ENCODE data around the gene PLEKHA3. TPM values are rescaled to one million over a fixed set of nuclear protein-coding genes. Genes with fewer than 3 reads are reported as not detected.

The PLEKHA3 gene
- polyA plus RNA-seq, 1 donor (not counting 4 experiments of a cell fraction or from before 2014, with no cell fraction given) = 15.8 TPM

DNA sequence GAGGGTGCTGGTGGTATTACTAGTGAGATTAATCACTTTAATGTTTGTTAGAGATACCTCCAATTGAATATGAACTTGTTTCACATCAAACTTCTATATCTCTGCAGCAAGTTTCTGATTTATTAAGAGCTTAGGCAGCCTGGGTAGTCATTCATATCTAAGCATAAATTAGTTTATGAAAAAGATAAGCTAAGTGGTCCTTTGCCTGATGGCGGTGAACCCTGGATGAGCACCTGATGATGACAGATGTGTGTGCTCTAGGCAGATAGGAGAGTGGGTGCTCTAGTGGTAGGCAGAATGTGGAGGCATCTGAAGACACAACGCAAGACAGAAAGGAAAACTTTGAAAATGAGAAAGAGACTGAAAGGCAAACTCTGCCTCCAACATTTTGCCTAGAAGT, 6.9 kb upstream of the PLEKHA3 start:
- dilution Hi-C loops (cut with MboI; ENCODE audit: extremely low pct_ligation_motif_present, low sequenced_read_pairs) = no loop called here
- Histone ChIP-seq H3K36me3 (ENCODE audit: control insufficient read depth in 2 of 2, extremely low read depth in 1 of 2, insufficient read depth in 2 of 2, low read length in 2 of 2) (no peaks in the 10 kb centered on the region), H3K4me3 (ENCODE audit: control insufficient read depth in 2 of 3, extremely low read depth in 1 of 3, insufficient read depth in 2 of 3, low read depth in 1 of 3, low read length in 3 of 3) (no peak overlapping the region), H3K27me3 (ENCODE audit: control insufficient read depth, extremely low read depth, insufficient read depth, low read length) (no peaks in the 10 kb centered on the region), H3K4me2 (ENCODE audit: control insufficient read depth, extremely low read depth, insufficient read depth, low read depth, low read length) (no peak overlapping the region), H3K4me1 (ENCODE audit: control insufficient read depth, extremely low read depth, insufficient read depth, low read length) (peaks cover 8% of the 10 kb centered on the region), H3K9me3 (ENCODE audit: control insufficient read depth, low read depth, low read length) (no peaks in the 10 kb centered on the region), H3K9me1 (ENCODE audit: control insufficient read depth, extremely low read depth, insufficient read depth, low read length) (no peaks in the 10 kb centered on the region), H3K79me2 (ENCODE audit: control insufficient read depth, insufficient read depth, low read length) (no peaks in the 10 kb centered on the region), H3K9ac (ENCODE audit: control insufficient read depth, extremely low read depth, insufficient read depth, low read length) (no peak overlapping the region), H4K20me1 (ENCODE audit: control insufficient read depth, extremely low read depth, insufficient read depth, low read length) (no peaks in the 10 kb centered on the region), H3K27ac (ENCODE audit: control insufficient read depth, insufficient read depth, low read length) (no peak overlapping the region), H2AFZ (ENCODE audit: control insufficient read depth, low read length) (no peak overlapping the region)
- DNase-seq (ENCODE audit: low read depth, low spot score) (no peak), FAIRE-seq (no peak)
- TF ChIP-seq, protein P1, sequence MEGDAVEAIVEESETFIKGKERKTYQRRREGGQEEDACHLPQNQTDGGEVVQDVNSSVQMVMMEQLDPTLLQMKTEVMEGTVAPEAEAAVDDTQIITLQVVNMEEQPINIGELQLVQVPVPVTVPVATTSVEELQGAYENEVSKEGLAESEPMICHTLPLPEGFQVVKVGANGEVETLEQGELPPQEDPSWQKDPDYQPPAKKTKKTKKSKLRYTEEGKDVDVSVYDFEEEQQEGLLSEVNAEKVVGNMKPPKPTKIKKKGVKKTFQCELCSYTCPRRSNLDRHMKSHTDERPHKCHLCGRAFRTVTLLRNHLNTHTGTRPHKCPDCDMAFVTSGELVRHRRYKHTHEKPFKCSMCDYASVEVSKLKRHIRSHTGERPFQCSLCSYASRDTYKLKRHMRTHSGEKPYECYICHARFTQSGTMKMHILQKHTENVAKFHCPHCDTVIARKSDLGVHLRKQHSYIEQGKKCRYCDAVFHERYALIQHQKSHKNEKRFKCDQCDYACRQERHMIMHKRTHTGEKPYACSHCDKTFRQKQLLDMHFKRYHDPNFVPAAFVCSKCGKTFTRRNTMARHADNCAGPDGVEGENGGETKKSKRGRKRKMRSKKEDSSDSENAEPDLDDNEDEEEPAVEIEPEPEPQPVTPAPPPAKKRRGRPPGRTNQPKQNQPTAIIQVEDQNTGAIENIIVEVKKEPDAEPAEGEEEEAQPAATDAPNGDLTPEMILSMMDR (optimal IDR thresholded peaks at IDR 0.05 in 1 of 3, IDR thresholded peaks at IDR 0.05 in 1 of 3, conservative IDR thresholded peaks at IDR 0.05 in 1 of 3; ENCODE audit: extremely low read depth in 1 of 3, insufficient read depth in 2 of 3, low read length in 3 of 3) = no peak
- no peak for TF ChIP-seq EZH2 (IDR thresholded peaks at IDR 0.05; ENCODE audit: low read length)

DNA sequence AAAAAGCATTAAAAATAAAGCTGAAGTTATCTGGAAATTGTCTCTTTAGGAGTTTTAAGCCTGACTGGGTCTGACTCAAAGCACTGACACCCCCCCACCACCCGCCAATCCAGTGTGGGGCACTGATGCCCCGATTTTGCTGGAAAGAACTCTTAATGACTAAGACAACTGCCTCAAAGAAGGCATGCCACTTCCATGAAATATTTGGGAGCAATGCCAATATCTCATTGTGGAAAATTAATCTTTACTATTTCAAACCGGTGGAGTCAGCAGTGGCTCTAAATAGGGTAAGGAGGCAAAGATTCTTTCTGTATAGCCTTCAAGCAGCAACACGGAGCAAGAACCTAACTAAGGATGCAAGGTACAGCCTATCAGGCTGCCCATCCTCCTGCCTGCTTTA, 6.3 kb upstream of the PLEKHA3 start:
- Histone ChIP-seq H3K9ac (ENCODE audit: control insufficient read depth, extremely low read depth, insufficient read depth, low read length) (no peak overlapping the region), H3K36me3 (ENCODE audit: control insufficient read depth in 2 of 2, extremely low read depth in 1 of 2, insufficient read depth in 2 of 2, low read length in 2 of 2) (no peaks in the 10 kb centered on the region), H3K79me2 (ENCODE audit: control insufficient read depth, insufficient read depth, low read length) (no peaks in the 10 kb centered on the region), H2AFZ (ENCODE audit: control insufficient read depth, low read length) (no peak overlapping the region), H3K4me1 (ENCODE audit: control insufficient read depth, extremely low read depth, insufficient read depth, low read length) (peaks cover 8% of the 10 kb centered on the region), H3K9me1 (ENCODE audit: control insufficient read depth, extremely low read depth, insufficient read depth, low read length) (no peaks in the 10 kb centered on the region), H3K4me3 (ENCODE audit: control insufficient read depth in 2 of 3, extremely low read depth in 1 of 3, insufficient read depth in 2 of 3, low read depth in 1 of 3, low read length in 3 of 3) (no peak overlapping the region), H3K4me2 (ENCODE audit: control insufficient read depth, extremely low read depth, insufficient read depth, low read depth, low read length) (no peak overlapping the region), H4K20me1 (ENCODE audit: control insufficient read depth, extremely low read depth, insufficient read depth, low read length) (no peaks in the 10 kb centered on the region), H3K9me3 (ENCODE audit: control insufficient read depth, low read depth, low read length) (no peaks in the 10 kb centered on the region), H3K27me3 (ENCODE audit: control insufficient read depth, extremely low read depth, insufficient read depth, low read length) (no peaks in the 10 kb centered on the region), H3K27ac (ENCODE audit: control insufficient read depth, insufficient read depth, low read length) (no peak overlapping the region)
- dilution Hi-C loops (cut with MboI; ENCODE audit: extremely low pct_ligation_motif_present, low sequenced_read_pairs) = no loop called here
- TF ChIP-seq, protein P1 (optimal IDR thresholded peaks at IDR 0.05 in 1 of 3, IDR thresholded peaks at IDR 0.05 in 1 of 3, conservative IDR thresholded peaks at IDR 0.05 in 1 of 3; ENCODE audit: extremely low read depth in 1 of 3, insufficient read depth in 2 of 3, low read length in 3 of 3) = no peak
- no peak for TF ChIP-seq EZH2 (IDR thresholded peaks at IDR 0.05; ENCODE audit: low read length)
- no peak for FAIRE-seq
- DNase-seq (ENCODE audit: low read depth, low spot score) = no peak

All from keratinocyte (primary cell).